GM12878 (cell line): ENCODE measurements around the gene KIAA0319L.

Source experiments
- CBX3 ChIP-seq: fragments of 200-600 bp; sonication (generic); IDR thresholded peaks from 2 replicates; pipeline ENCODE4 v1.6.1; 2016; ENCODE audit warnings: low read depth, borderline replicate concordance
- CTCF ChIP-seq, 3 experiments: IDR thresholded peaks in 2 of 3; conservative IDR thresholded peaks in 1 of 3; 2 replicates each; pipeline ENCODE4 v1.5.1; 2011; ENCODE audit warnings: low read depth in 3 of 3, low read length in 3 of 3, mild to moderate bottlenecking in 3 of 3, control low read depth in 2 of 3, moderate library complexity in 2 of 3, inconsistent platforms in 1 of 3, mixed read lengths in 1 of 3; ENCODE audit not compliant: control insufficient read depth in 2 of 3, insufficient read depth in 1 of 3; ENCODE audit errors: extremely low read depth in 1 of 3
- EP300 ChIP-seq, 2 experiments: fragments of 150-350 bp in 1 of 2; IDR thresholded peaks; 2 replicates each; pipeline ENCODE4 v1.6.1; 2011 to 2012; ENCODE audit warnings: low read depth in 2 of 2, low read length in 2 of 2, borderline replicate concordance in 1 of 2, improper control_type of control experiment in 1 of 2, inconsistent platforms in 1 of 2; ENCODE audit not compliant: control insufficient read depth in 1 of 2
- IRF3 ChIP-seq: fragments of 450-650 bp; IDR thresholded peaks from 2 replicates; pipeline ENCODE4 v1.6.1; 2014; ENCODE audit warnings: mild to moderate bottlenecking
- MEF2A ChIP-seq: IDR thresholded peaks from 2 replicates; pipeline ENCODE4 v1.6.1; 2011; ENCODE audit warnings: low read depth, mild to moderate bottlenecking, low read length, moderate library complexity; ENCODE audit not compliant: insufficient read depth
- NRF1 ChIP-seq: conservative IDR thresholded peaks from 2 replicates; pipeline ENCODE4 v1.6.1; 2011; ENCODE audit warnings: mild to moderate bottlenecking, low read depth, low read length, improper control_type of control experiment
- PAX8 ChIP-seq: fragments of 450-650 bp; IDR thresholded peaks from 2 replicates; pipeline ENCODE4 v1.6.1; 2017; ENCODE audit warnings: mild to moderate bottlenecking, moderate library complexity
- POLR2A ChIP-seq: IDR thresholded peaks from 2 replicates; pipeline ENCODE4 v1.6.1; 2011; ENCODE audit warnings: low read depth, mild to moderate bottlenecking, low read length
- POLR2AphosphoS5 ChIP-seq: IDR thresholded peaks from 2 replicates; pipeline ENCODE4 v1.6.1; 2011; ENCODE audit warnings: mild to moderate bottlenecking, low read length, inconsistent platforms
- POU2F2 ChIP-seq: IDR thresholded peaks from 3 replicates; pipeline ENCODE4 v1.6.1; 2011; ENCODE audit warnings: low read depth, mild to moderate bottlenecking, low read length, borderline replicate concordance
- SMC3 ChIP-seq: IDR thresholded peaks from 2 replicates; pipeline ENCODE4 v1.6.1; 2011; ENCODE audit warnings: low read length, improper control_type of control experiment, borderline replicate concordance
- USF2 ChIP-seq: IDR thresholded peaks from 2 replicates; pipeline ENCODE4 v1.6.1; 2011; ENCODE audit warnings: low read depth, low read length, improper control_type of control experiment, borderline replicate concordance
- YBX1 ChIP-seq: fragments of 450-650 bp; IDR thresholded peaks from 2 replicates; pipeline ENCODE4 v1.6.1; 2016; ENCODE audit warnings: antibody characterized with exemption
- TF ChIP-seq, protein P1 (sequence below): fragments of 450-650 bp; IDR thresholded peaks from 2 replicates; pipeline ENCODE4 v1.6.1; 2017; ENCODE audit warnings: antibody characterized with exemption, mild to moderate bottlenecking, moderate library complexity

- no peak for TF ChIP-seq POLR2A
- TF ChIP-seq, protein P1, sequence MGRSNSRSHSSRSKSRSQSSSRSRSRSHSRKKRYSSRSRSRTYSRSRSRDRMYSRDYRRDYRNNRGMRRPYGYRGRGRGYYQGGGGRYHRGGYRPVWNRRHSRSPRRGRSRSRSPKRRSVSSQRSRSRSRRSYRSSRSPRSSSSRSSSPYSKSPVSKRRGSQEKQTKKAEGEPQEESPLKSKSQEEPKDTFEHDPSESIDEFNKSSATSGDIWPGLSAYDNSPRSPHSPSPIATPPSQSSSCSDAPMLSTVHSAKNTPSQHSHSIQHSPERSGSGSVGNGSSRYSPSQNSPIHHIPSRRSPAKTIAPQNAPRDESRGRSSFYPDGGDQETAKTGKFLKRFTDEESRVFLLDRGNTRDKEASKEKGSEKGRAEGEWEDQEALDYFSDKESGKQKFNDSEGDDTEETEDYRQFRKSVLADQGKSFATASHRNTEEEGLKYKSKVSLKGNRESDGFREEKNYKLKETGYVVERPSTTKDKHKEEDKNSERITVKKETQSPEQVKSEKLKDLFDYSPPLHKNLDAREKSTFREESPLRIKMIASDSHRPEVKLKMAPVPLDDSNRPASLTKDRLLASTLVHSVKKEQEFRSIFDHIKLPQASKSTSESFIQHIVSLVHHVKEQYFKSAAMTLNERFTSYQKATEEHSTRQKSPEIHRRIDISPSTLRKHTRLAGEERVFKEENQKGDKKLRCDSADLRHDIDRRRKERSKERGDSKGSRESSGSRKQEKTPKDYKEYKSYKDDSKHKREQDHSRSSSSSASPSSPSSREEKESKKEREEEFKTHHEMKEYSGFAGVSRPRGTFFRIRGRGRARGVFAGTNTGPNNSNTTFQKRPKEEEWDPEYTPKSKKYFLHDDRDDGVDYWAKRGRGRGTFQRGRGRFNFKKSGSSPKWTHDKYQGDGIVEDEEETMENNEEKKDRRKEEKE: no peak
- no peak for TF ChIP-seq CTCF (IDR thresholded peaks at IDR 0.05 in 2 of 3, conservative IDR thresholded peaks at IDR 0.05 in 1 of 3; ENCODE audit: control insufficient read depth in 2 of 3, extremely low read depth in 1 of 3, insufficient read depth in 1 of 3, low read depth in 3 of 3, low read length in 3 of 3)
- no peak for TF ChIP-seq CBX3
- no peak for TF ChIP-seq EP300 (IDR thresholded peaks at IDR 0.05; ENCODE audit: borderline replicate concordance in 1 of 2, control insufficient read depth in 1 of 2, low read depth in 2 of 2, low read length in 2 of 2)
- TF ChIP-seq SMC3: no peak
- TF ChIP-seq PAX8: no peak
- TF ChIP-seq USF2: no peak
- TF ChIP-seq MEF2A: no peak
- TF ChIP-seq IRF3: no peak
- no peak for TF ChIP-seq POU2F2
- TF ChIP-seq POLR2AphosphoS5: no peak
- TF ChIP-seq YBX1: no peak
- TF ChIP-seq NRF1: no peak
Observed at GRCh38 chr1:35500439-35500838, 56.8 kb downstream of the KIAA0319L start.
